CD4-positive, alpha-beta T cell treated with Interleukin-6 for 4 hours (primary cell): ENCODE data around the gene C9orf40.

ENCODE experiments used
- DNase-seq: peaks from one replicate; pipeline ENCODE4 v3.0.0-alpha.2; 2020; ENCODE audit warnings: mixed read lengths

C9orf40 gene

GRCh38 chr9:74952201-74953151 lies at the start of gene C9orf40:
TSS of gene C9orf40 (minus strand) at chr9:74952912. CDS start at chr9:74952611, 301 bp downstream.
- peak; percentile 93 for DNase-seq

- DNase-seq: no peak
Observed at GRCh38 chr9:75001719-75002421, 49.2 kb upstream of the C9orf40 start.

- DNase-seq: no peak
Observed at GRCh38 chr9:75000835-75001234, 48.1 kb upstream of the C9orf40 start.

- DNase-seq: no peak
Observed at GRCh38 chr9:74985041-74985440, 32.3 kb upstream of the C9orf40 start.

- DNase-seq: no peak
Observed at GRCh38 chr9:74983709-74984108, 31.0 kb upstream of the C9orf40 start.

- DNase-seq: no peak
Observed at GRCh38 chr9:74979844-74980243, 27.1 kb upstream of the C9orf40 start.

- no peak for DNase-seq
Observed at GRCh38 chr9:74977287-74977686, 24.6 kb upstream of the C9orf40 start.

- no peak for DNase-seq
Observed at GRCh38 chr9:74975538-74975937, 22.8 kb upstream of the C9orf40 start.

GRCh38 chr9:74974558-74974957 lies 21.8 kb upstream of the C9orf40 start:
- no peak for DNase-seq

- DNase-seq: no peak
Observed at GRCh38 chr9:74973714-74974113, 21.0 kb upstream of the C9orf40 start.

GRCh38 chr9:74963056-74963455 lies 10.3 kb upstream of the C9orf40 start:
- no peak for DNase-seq

- no peak for DNase-seq
Observed at GRCh38 chr9:74961496-74961895, 8.8 kb upstream of the C9orf40 start.

GRCh38 chr9:74960561-74960960 lies 7.8 kb upstream of the C9orf40 start:
- no peak for DNase-seq

- DNase-seq: no peak
Observed at GRCh38 chr9:74958587-74958986, 5.9 kb upstream of the C9orf40 start.

GRCh38 chr9:74953235-74953751 lies 581 bp upstream of the C9orf40 start:
- no peak for DNase-seq

- DNase-seq: peak; percentile 54
Observed at GRCh38 chr9:74951725-74952151, 974 bp downstream of the C9orf40 start.

- DNase-seq: no peak
Observed at GRCh38 chr9:74951107-74951720, 1.5 kb downstream of the C9orf40 start.

GRCh38 chr9:74949859-74950855 lies 2.6 kb downstream of the C9orf40 start:
- DNase-seq: no peak

GRCh38 chr9:74948937-74949336 lies 3.8 kb downstream of the C9orf40 start:
- no peak for DNase-seq

- no peak for DNase-seq
Observed at GRCh38 chr9:74946686-74947085, 6.0 kb downstream of the C9orf40 start.

GRCh38 chr9:74942801-74943200 lies 9.9 kb downstream of the C9orf40 start:
- DNase-seq: peak; percentile 43

- no peak for DNase-seq
Observed at GRCh38 chr9:74940600-74940999, 12.1 kb downstream of the C9orf40 start.
